Right lobe of liver (tissue), 4 donors: ENCODE results near the gene RCL1.

Source experiments
- POLR2A ChIP-seq: fragments of 450-650 bp; IDR thresholded peaks from one replicate; pipeline ENCODE4 v1.6.1; 2017; ENCODE audit warnings: antibody characterized with exemption, mild to moderate bottlenecking
- TF ChIP-seq, protein P1 (sequence below), 4 donors: fragments of 200-600 bp in 3 of 4; fragments of 450-650 bp in 1 of 4; IDR thresholded peaks; one replicate each; pipeline versions ENCODE4 v1.5.1 to v1.8.0; 2016 to 2022; ENCODE audit warnings: antibody characterized with exemption in 4 of 4, mild to moderate bottlenecking in 2 of 4
- donor health status: DM: no; HTN: no; CAD: no.
- donor health status: DM: no; HTN: no; CAD: no.
- donor health status: DM: no; HTN: yes; CAD: no.

DNA sequence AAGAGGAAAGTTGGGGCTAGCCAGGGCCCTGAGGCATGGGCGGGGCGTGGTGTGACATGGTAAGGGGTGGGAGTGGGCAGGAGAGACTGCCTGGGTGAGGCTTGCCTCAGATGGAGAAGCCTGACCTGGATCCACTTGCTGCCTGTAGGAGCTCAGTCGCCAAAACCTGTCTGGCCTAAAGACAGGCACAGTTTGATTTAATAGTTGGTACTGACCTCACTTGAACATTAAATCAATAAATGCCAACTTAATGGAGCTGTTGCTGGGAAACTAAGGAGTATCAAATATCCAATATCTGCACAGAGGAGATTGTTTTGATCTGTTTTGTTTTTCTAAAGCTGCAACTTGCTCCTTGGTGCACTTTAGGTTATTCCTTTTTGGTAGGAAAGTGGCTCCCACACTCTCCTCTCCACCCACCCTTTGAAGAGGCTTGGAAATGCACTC is 86.4 kb downstream of the RCL1 start:
- TF ChIP-seq POLR2A = no peak
- TF ChIP-seq, protein P1, sequence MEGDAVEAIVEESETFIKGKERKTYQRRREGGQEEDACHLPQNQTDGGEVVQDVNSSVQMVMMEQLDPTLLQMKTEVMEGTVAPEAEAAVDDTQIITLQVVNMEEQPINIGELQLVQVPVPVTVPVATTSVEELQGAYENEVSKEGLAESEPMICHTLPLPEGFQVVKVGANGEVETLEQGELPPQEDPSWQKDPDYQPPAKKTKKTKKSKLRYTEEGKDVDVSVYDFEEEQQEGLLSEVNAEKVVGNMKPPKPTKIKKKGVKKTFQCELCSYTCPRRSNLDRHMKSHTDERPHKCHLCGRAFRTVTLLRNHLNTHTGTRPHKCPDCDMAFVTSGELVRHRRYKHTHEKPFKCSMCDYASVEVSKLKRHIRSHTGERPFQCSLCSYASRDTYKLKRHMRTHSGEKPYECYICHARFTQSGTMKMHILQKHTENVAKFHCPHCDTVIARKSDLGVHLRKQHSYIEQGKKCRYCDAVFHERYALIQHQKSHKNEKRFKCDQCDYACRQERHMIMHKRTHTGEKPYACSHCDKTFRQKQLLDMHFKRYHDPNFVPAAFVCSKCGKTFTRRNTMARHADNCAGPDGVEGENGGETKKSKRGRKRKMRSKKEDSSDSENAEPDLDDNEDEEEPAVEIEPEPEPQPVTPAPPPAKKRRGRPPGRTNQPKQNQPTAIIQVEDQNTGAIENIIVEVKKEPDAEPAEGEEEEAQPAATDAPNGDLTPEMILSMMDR (IDR thresholded peaks at IDR 0.05) = no peak
